NCI-H82 treated with DMSO at 0.1 percent for 48 hours (cell line): ENCODE measurements around the gene TTLL9.
"Not testable (repeated sequence)": the region's sequence is repeated elsewhere in the genome, so short reads cannot be mapped to it uniquely, and the experiment has no call there.

Experiments
- DNase-seq: peaks from one replicate; lab custom pipeline; 2025; ENCODE audit not compliant: unreplicated experiment; lab: John Stamatoyannopoulos, UW

The TTLL9 gene

GRCh38 chr20:31869942-31870725, at the start of gene TTLL9, which contains the start of gene DUSP15:
Gene TTLL9 (plus strand): TSS chr20:31870634. CDS start chr20:31871127, 493 bp downstream.
Gene DUSP15 (minus strand): TSS chr20:31870527. CDS start chr20:31870337, 190 bp downstream.
- DNase-seq: no peak

GRCh38 chr20:31821427-31821826, 49.0 kb upstream of the TTLL9 start:
- no peak for DNase-seq

DNA sequence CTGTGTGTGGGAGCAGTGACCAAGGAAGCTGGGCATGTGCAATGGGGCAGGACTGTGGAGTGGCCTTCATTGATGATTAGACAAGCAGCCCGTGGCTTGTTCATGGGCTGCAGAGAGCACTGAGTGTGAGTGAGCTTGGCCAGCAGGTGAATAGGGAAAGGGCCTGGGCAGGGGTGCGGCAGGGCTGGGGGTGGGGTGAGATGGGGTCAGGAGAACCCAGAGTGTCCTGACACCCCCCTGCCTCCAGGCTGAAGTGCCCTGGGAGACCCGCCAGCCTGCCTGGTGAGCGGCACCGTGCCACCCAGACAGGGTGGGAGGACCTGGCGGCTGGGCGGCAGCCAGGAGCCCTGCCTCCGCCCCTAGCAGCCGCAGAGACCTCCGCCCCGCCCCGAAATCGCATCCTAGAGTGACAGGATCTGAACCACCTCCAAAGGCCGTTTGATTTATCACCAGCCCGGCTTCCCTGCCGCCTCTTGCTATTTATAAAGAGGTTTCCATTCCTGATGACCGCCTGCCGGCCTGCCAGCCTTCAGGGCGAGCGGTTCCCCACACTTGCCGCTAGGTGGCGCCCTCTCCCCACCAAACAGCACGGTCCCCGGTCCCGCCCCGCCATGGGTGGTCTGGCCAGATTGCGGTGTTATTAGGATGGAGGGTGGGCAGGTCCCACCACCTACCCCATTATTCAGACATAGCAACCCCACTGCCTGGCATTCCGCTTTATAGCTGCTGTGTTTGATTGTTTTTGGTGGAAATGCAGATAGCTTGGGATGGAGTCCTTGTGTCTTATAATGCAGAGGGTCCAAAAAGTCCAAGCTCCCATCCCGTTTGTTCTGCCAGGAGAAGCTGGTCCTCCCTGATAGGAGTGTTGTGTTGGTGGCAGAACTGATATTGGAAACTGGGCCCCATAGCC, 47.8 kb upstream of the TTLL9 start:
- DNase-seq: peak; percentile 13

- DNase-seq: no peak
These were observed 46.9 kb upstream of the TTLL9 start for GRCh38 chr20:31823360-31824124.

DNA sequence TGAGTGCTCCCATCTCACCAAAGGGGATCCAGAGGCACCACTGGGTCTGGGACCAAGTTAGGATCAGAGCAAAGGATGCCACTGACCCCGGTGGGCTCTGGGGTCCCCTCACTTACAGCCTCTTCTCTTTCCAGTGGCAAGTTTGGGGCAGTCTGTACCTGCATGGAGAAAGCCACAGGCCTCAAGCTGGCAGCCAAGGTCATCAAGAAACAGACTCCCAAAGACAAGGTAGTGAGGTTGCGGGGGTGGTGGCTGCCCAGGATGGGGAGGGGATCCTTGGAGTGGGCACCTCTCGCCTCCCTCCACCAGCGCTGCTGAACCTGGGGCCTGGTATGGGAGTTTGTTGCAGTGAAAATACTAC, 46.3 kb upstream of the TTLL9 start:
- DNase-seq: no peak

DNA sequence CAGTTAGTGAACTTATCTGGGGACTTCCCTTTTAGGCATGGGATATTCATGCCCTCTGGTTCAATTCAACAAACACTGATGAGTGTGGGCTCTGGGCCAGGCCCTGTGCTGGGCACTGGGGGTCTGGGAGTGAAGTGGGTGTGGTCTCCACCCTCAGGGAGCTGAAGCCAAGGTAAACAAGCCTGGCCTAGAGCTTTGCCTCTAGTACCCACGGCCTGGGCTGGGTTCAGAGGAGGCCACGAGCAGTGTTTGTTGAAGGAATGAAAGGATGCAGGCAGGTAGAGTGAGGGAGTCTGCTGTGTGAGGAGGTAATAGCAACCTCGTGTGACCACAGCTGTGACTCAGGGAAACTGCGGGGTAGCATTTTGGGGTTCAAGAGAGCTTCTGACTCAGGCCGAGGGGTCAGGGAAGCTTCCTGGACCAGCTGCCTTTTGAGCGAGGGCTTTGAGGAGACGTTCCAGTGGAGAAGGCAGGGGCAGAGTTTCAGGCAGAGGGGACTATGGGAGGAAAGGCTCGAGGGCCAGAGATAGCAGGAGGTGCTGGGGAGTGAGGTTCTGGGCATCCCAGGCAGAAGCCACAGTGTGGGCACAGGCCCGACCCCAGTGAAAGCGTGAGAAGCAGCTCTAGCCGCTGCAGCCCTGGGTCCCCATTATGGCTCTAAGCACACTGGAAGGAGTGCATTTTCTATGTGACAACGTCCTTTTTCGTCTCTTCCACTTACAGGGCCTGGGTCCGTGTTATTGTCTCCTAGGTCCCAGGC, 45.7 kb upstream of the TTLL9 start:
- DNase-seq: no peak

GRCh38 chr20:31826074-31826473, 44.4 kb upstream of the TTLL9 start:
- no peak for DNase-seq

- DNase-seq: no peak
These were observed 43.4 kb upstream of the TTLL9 start for GRCh38 chr20:31827059-31827458.

GRCh38 chr20:31828016-31828415, 42.4 kb upstream of the TTLL9 start:
- not testable (repeated sequence) for DNase-seq

DNA sequence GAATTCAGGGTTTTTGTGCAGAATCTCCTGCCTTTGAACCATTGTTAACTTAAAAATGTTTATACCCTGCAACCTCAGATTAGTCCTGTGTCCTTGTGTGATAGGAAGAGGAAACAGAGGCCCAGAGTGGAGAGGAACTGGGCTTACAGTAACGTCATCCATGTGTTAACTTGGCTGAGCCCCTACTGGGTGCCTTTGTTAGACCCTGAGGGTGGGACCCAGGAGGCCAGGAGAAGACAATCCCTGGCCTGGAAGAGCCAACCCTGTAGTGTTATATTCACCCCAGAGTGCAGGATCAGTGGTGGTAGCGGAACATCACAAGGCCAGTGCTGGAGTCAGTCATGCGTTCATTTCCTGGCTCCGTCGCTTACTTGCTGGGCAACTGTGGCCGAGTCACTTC, 40.7 kb upstream of the TTLL9 start:
- DNase-seq: no peak

GRCh38 chr20:31830406-31830981, 39.9 kb upstream of the TTLL9 start:
- no peak for DNase-seq

- DNase-seq: no peak
These were observed 39.2 kb upstream of the TTLL9 start for GRCh38 chr20:31831211-31831610.

- no peak for DNase-seq
These were observed 38.6 kb upstream of the TTLL9 start for GRCh38 chr20:31831771-31832306.

- peak; percentile 15 for DNase-seq
These were observed 37.1 kb upstream of the TTLL9 start for GRCh38 chr20:31833130-31833930.

DNA sequence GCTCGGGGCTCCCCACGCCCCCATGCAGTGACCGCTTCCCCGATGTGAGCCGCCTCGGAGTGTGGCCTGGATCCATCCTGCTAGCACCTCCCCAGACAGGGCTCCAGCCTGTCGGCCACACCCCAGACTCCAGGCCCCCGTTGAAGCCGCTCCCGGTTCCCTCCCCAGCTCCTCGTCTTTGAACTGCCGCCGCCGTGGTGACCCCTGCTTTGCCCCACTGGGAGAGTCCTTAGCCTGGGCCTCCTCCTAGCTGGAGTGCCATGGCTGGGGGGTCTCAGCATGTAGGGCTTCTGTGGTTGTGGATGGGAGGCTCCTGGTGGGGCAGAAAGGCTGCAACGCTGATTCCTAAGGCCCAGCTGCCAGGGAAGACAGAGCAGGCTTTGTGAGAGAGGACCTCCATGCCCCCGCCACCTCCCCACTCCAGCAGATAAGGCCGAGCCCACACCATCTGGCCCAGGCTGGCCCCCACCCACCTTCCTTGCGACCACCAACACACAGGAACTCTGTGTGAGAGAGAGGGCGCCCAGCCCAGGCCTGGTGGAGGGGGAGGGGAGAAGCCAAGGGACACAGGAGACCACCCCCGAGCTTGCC, 36.4 kb upstream of the TTLL9 start:
- no peak for DNase-seq

- no peak for DNase-seq
These were observed 34.9 kb upstream of the TTLL9 start for GRCh38 chr20:31835554-31835953.

DNA sequence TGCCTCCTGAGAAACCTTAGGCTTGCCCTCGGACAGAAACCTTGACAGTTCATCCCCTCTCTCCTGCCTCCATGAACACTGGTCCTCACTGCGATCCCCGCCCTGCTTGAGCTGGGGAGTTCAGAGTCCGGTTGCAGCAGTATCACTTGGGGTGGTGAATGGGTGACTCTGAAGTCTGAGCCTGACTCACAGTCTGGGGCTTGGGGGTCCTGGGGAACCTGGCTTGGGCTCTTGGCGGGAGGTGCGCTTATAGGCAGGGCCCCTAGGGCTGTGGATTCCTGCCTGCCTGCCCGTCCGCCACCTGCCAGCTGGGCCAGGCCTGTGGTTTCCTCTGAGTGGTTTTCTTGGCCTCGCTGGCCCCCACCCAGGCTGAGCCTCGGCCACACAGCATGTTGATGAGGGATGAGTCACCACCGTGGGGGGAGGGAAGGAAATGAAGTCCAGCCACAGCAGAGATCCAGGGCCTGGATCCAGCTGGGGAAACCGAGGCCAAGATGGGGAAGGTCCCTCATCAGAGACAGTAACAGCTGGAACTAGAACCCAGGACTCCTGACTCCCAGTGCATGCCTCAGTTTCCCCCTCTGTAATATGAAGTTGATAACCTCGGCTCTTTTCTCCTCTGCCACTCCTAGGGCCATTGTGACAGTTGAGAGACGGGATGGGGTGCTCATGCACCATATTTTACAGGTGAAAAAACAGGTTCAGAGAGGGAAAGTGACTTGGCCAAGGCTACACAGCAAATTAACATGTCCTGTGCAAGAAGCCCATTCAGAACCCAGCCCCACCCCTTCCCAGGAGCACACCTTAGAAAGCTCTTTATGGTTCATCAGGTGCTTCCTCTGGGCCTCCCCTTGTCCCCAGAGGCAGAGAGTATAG, 34.2 kb upstream of the TTLL9 start:
- no peak for DNase-seq
